ENCODE measurements around the gene GSAP.

- TF ChIP-seq CTCF (conservative IDR thresholded peaks at IDR 0.05 in 1 of 2, IDR thresholded peaks at IDR 0.05 in 1 of 2; ENCODE audit: low read depth in 1 of 2, low read length in 2 of 2) = no peak
- TF ChIP-seq EZH2 (IDR thresholded peaks at IDR 0.05; ENCODE audit: low read length, missing control alignments) = no peak
Observed at GRCh38 chr7:77459311-77459726, 43.2 kb upstream of the GSAP start.

Measured in fibroblast of lung (primary cell).